Measurements from ENCODE around the gene TIGD3. TPM values are rescaled to one million over a fixed set of nuclear protein-coding genes. Genes with fewer than 3 reads are reported as not detected.
A peak's percentile ranks its signal among the peaks of the same experiment; 100 is the strongest.

Gene TIGD3
- total RNA-seq, 1 experiment from 2014 or later: 3.0 TPM

DNA sequence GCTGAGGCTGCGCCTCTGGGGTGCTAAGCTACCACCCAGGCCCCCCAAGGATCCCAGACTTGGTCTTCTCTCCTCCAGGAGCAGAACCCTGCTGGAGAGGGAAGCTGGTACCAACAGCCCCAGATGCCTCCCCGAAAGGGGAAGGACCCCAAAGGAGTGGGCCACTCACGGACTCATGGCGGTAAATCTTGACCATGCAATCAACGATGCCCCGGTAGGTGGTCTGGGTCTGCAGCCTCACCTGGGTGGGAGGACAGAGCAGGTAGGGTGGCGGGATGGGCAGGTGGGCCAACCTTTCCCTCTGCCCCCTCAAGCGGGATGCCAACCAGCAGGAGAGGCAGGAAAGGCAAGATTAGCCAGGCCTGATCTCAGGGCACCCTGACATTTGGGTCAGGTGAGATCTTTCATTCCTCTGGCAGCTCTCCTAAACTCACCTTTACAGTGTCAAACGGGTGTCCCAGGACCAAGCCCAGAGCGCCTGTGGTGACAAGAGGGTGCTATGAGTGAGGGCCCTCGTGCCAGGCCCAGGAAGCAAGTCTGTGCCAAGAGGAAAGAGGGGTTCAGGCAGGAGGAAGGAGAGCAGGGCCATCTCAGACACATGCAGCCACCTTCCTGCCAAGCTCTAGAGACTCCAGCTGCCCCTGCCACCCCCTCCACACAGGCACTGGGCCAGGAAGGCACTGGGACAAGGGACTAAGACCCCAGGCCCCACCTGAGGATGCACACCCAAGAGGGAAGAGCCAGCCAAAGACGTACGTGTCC is 25.3 kb downstream of the TIGD3 start:
- Mint-ChIP-seq H3K4me1 (ENCODE audit: low read depth, unreplicated experiment) (peaks cover 28% of the 10 kb centered on the region), H3K4me3 (ENCODE audit: unreplicated experiment) (no peak overlapping the region), H3K9me3 (ENCODE audit: unreplicated experiment) (no peaks in the 10 kb centered on the region), H3K36me3 (ENCODE audit: insufficient read depth, unreplicated experiment) (peaks cover 14% of the 10 kb centered on the region), H3K27me3 (ENCODE audit: insufficient read depth, unreplicated experiment) (no peaks in the 10 kb centered on the region), H3K27ac (ENCODE audit: unreplicated experiment) (peak overlapping the region; percentile 90)
- H3K4me3 ChIP-seq (ENCODE audit: low read depth, low read length): no peak overlapping the region
- TF ChIP-seq, protein P1, sequence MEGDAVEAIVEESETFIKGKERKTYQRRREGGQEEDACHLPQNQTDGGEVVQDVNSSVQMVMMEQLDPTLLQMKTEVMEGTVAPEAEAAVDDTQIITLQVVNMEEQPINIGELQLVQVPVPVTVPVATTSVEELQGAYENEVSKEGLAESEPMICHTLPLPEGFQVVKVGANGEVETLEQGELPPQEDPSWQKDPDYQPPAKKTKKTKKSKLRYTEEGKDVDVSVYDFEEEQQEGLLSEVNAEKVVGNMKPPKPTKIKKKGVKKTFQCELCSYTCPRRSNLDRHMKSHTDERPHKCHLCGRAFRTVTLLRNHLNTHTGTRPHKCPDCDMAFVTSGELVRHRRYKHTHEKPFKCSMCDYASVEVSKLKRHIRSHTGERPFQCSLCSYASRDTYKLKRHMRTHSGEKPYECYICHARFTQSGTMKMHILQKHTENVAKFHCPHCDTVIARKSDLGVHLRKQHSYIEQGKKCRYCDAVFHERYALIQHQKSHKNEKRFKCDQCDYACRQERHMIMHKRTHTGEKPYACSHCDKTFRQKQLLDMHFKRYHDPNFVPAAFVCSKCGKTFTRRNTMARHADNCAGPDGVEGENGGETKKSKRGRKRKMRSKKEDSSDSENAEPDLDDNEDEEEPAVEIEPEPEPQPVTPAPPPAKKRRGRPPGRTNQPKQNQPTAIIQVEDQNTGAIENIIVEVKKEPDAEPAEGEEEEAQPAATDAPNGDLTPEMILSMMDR (IDR thresholded peaks at IDR 0.05; ENCODE audit: insufficient read depth in 1 of 2, low read depth in 1 of 2, low read length in 1 of 2, severe bottlenecking in 1 of 2, unreplicated experiment in 1 of 2): no peak
- peaks cover 46% of the 10 kb centered on the region for H3K4me1 ChIP-seq
- no peaks in the 10 kb centered on the region for H3K27me3 ChIP-seq (replicated peaks; ENCODE audit: control insufficient read depth, insufficient read depth, low read length)
- H3K36me3 ChIP-seq (ENCODE audit: control insufficient read depth, insufficient read depth, low read length): no peaks in the 10 kb centered on the region
- ChIA-PET POLR2A (interaction anchor here (1.1 kb wide), 1 partner anchor 98 kb away, joined by 3 read pairs; no protein-coding TSS in a partner anchor), CTCF (interaction anchor here (1.2 to 3.0 kb wide), 3 partner anchors 9 to 130 kb away, joined by 3 to 23 read pairs (median 5); no protein-coding TSS in a partner anchor)
- BruUV-seq (replicated peaks): no TSS peak
- H3K9me3 ChIP-seq: no peaks in the 10 kb centered on the region
- no peak for DNase-seq
- intact Hi-C loops (cut with micrococcal nuclease; ENCODE audit: unreplicated experiment): no loop called here

DNA sequence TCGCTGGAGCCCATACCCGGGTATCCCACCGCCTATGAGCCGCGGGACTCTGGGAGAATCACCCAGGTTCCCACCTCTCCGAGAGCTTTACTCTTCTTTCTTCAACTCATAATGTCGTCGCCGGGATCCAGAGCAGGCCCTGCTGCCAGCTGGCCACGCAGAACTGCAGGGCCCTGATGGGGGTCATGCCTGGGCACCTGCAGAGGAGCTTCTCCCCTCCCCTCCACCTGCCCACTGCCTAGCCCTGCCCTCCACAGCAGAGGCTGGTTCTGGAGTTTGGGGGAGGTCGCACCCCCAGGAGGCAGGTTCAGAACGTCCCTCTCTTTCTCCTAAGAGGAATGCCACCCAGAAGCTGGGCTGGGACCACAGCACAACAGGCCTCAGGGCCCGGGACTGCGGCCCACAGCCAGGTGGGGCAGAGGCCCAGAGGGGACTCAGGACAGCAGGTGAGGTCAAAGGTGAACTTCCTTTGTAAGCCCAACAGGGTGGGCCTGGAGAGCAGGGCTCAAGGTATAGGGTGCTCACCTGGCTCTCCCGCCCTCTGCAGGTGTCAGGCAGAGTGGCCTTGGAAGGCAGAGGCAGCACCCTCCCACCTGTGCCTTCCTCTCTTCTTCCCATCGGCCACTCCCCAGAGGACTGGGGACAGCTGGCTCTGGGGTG is 26.0 kb downstream of the TIGD3 start:
- no TSS peak for BruUV-seq (replicated peaks)
- Histone ChIP-seq H3K36me3 (ENCODE audit: control insufficient read depth, insufficient read depth, low read length) (no peaks in the 10 kb centered on the region), H3K9me3 (no peaks in the 10 kb centered on the region), H3K4me1 (peaks cover 51% of the 10 kb centered on the region), H3K4me3 (ENCODE audit: low read depth, low read length) (no peak overlapping the region), H3K27me3 (replicated peaks; ENCODE audit: control insufficient read depth, insufficient read depth, low read length) (no peaks in the 10 kb centered on the region)
- Mint-ChIP-seq H3K9me3 (ENCODE audit: unreplicated experiment) (no peaks in the 10 kb centered on the region), H3K27ac (ENCODE audit: unreplicated experiment) (peak overlapping the region; percentile 90), H3K27me3 (ENCODE audit: insufficient read depth, unreplicated experiment) (no peaks in the 10 kb centered on the region), H3K36me3 (ENCODE audit: insufficient read depth, unreplicated experiment) (peaks cover 14% of the 10 kb centered on the region), H3K4me1 (ENCODE audit: low read depth, unreplicated experiment) (peaks cover 28% of the 10 kb centered on the region), H3K4me3 (ENCODE audit: unreplicated experiment) (no peak overlapping the region)
- CTCF ChIA-PET: interaction anchor here (0.6 to 3.0 kb wide), 5 partner anchors 10 to 129 kb away, joined by 3 to 23 read pairs (median 5); no protein-coding TSS in a partner anchor
- TF ChIP-seq, protein P1 (IDR thresholded peaks at IDR 0.05; ENCODE audit: insufficient read depth in 1 of 2, low read depth in 1 of 2, low read length in 1 of 2, severe bottlenecking in 1 of 2, unreplicated experiment in 1 of 2): peak; percentile 26 to 77
- intact Hi-C loops (cut with micrococcal nuclease; ENCODE audit: unreplicated experiment): loop anchor here (1.0 kb wide), 1 partner anchor 14 kb away; no protein-coding TSS in a partner anchor
- POLR2A ChIA-PET: interaction anchor here (1.0 to 1.1 kb wide), 2 partner anchors 42 to 97 kb away, joined by 3 to 5 read pairs; partner anchors contain the start of gene NEAT1
- DNase-seq: peak; percentile 74 to 87

DNA sequence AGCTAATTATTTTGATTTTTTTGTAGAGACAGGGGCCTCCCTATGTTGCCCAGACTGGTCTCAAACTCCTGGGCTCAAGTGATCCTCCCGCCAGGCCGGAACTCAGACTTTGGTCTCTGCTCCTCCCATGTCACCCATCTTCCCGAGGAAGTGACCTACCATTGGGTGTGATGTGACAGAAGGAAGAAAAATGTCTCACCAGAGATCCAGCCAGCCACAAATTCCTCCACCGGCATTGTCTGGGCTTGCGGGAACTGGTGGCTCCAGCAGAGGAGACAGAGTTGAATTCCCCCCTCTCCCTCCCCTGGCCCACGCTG is 27.1 kb downstream of the TIGD3 start:
- Mint-ChIP-seq H3K36me3 (ENCODE audit: insufficient read depth, unreplicated experiment) (peaks cover 19% of the 10 kb centered on the region), H3K4me3 (ENCODE audit: unreplicated experiment) (peak overlapping the region; percentile 69), H3K27ac (ENCODE audit: unreplicated experiment) (peak overlapping the region; percentile 90), H3K9me3 (ENCODE audit: unreplicated experiment) (no peaks in the 10 kb centered on the region), H3K4me1 (ENCODE audit: low read depth, unreplicated experiment) (peaks cover 28% of the 10 kb centered on the region), H3K27me3 (ENCODE audit: insufficient read depth, unreplicated experiment) (no peaks in the 10 kb centered on the region)
- ChIA-PET POLR2A (interaction anchor here (0.6 to 2.1 kb wide), 5 partner anchors 11 to 41 kb away, joined by 3 to 5 read pairs (median 4); partner anchors contain the start of gene NEAT1), CTCF (interaction anchor here (0.6 to 3.0 kb wide), 17 partner anchors 11 to 561 kb away, joined by 3 to 23 read pairs (median 4); no protein-coding TSS in a partner anchor)
- H3K9me3 ChIP-seq: no peaks in the 10 kb centered on the region
- DNase-seq: no peak
- no peaks in the 10 kb centered on the region for H3K36me3 ChIP-seq (ENCODE audit: control insufficient read depth, insufficient read depth, low read length)
- H3K4me1 ChIP-seq: peaks cover 56% of the 10 kb centered on the region
- no peaks in the 10 kb centered on the region for H3K27me3 ChIP-seq (replicated peaks; ENCODE audit: control insufficient read depth, insufficient read depth, low read length)
- peak overlapping the region; percentile 39 for H3K4me3 ChIP-seq (ENCODE audit: low read depth, low read length)
- TF ChIP-seq, protein P1 (IDR thresholded peaks at IDR 0.05; ENCODE audit: insufficient read depth in 1 of 2, low read depth in 1 of 2, low read length in 1 of 2, severe bottlenecking in 1 of 2, unreplicated experiment in 1 of 2): no peak
- intact Hi-C loops (cut with micrococcal nuclease; ENCODE audit: unreplicated experiment): loop anchor here (1.0 kb wide), 4 partner anchors 10 to 129 kb away; no protein-coding TSS in a partner anchor
- BruUV-seq (replicated peaks): no TSS peak
